Immature natural killer cell (primary cell): ENCODE data around the gene LHX8. TPM values are rescaled to one million over a fixed set of nuclear protein-coding genes. Genes with fewer than 3 reads are reported as not detected.

ENCODE experiments used
- DNase-seq, 3 donors: peaks; one replicate each; pipeline ENCODE4 v3.0.0; 2022; ENCODE audit warnings: mixed read lengths in 1 of 3
- H3K27ac Mint-ChIP-seq, 6 donors: one replicate each; pipeline ENCODE4 v1.8.0; 2020; ENCODE audit warnings: mixed read lengths in 6 of 6, mild to moderate bottlenecking in 5 of 6, inconsistent platforms in 4 of 6, moderate library complexity in 3 of 6
- H3K27me3 Mint-ChIP-seq, 3 donors: one replicate each; pipeline ENCODE4 v1.8.0; 2020 to 2021; ENCODE audit warnings: low read depth in 3 of 3, mild to moderate bottlenecking in 3 of 3, mixed read lengths in 3 of 3, moderate library complexity in 3 of 3, inconsistent platforms in 1 of 3
- H3K36me3 Mint-ChIP-seq, 3 donors: one replicate each; pipeline ENCODE4 v1.8.0; 2020; ENCODE audit warnings: mixed read lengths in 3 of 3, inconsistent platforms in 2 of 3, mild to moderate bottlenecking in 2 of 3
- H3K4me1 Mint-ChIP-seq, 2 donors: one replicate each; pipeline ENCODE4 v1.8.0; 2020; ENCODE audit warnings: inconsistent platforms in 2 of 2, mild to moderate bottlenecking in 2 of 2, mixed read lengths in 2 of 2, moderate library complexity in 1 of 2
- H3K4me3 Mint-ChIP-seq, 5 donors: one replicate each; pipeline ENCODE4 v1.8.0; 2020; ENCODE audit warnings: mild to moderate bottlenecking in 5 of 5, mixed read lengths in 5 of 5, inconsistent platforms in 3 of 5, moderate library complexity in 3 of 5
- H3K9me3 Mint-ChIP-seq, 6 donors: one replicate each; pipeline ENCODE4 v1.8.0; 2020; ENCODE audit warnings: mild to moderate bottlenecking in 6 of 6, mixed read lengths in 6 of 6, inconsistent platforms in 4 of 6, moderate library complexity in 3 of 6
- polyA plus RNA-seq, 3 donors: library from polyadenylated mRNA; unstranded; fragments of 300-500 nt; fragmentation: Illumina TruSeq; gene quantifications; one replicate each; pipeline ENCODE4 v1.2.3, GENCODE V29; 2021

The LHX8 gene
- polyA plus RNA-seq, 3 donors from 2014 or later, result not detected

- H3K27me3 Mint-ChIP-seq, result peaks cover 0 to 1% (median 0%) of the 10 kb centered on the region in 3 donors
- no peak for DNase-seq
- no peaks in the 10 kb centered on the region for H3K36me3 Mint-ChIP-seq
- H3K9me3 Mint-ChIP-seq, result peaks cover 0 to 2% (median 0%) of the 10 kb centered on the region in 6 donors
- H3K27ac Mint-ChIP-seq, result no peak overlapping the region
- H3K4me3 Mint-ChIP-seq, result no peak overlapping the region
- H3K4me1 Mint-ChIP-seq, result no peaks in the 10 kb centered on the region
Measured at GRCh38 chr1:75202751-75203150, 68.6 kb downstream of the LHX8 start.

GRCh38 chr1:75203415-75204277, 69.5 kb downstream of the LHX8 start:
- Mint-ChIP-seq H3K4me1 (no peaks in the 10 kb centered on the region), H3K27me3 (peaks cover 0 to 1% (median 0%) of the 10 kb centered on the region in 3 donors), H3K4me3 (no peak overlapping the region), H3K9me3 (no peaks in the 10 kb centered on the region), H3K36me3 (no peaks in the 10 kb centered on the region), H3K27ac (no peak overlapping the region)
- DNase-seq, result no peak

GRCh38 chr1:75208862-75209261, 74.7 kb downstream of the LHX8 start:
- no peaks in the 10 kb centered on the region for H3K4me1 Mint-ChIP-seq
- H3K36me3 Mint-ChIP-seq, result no peaks in the 10 kb centered on the region
- DNase-seq, result no peak
- no peak overlapping the region for H3K4me3 Mint-ChIP-seq
- peaks cover 0 to 8% (median 2%) of the 10 kb centered on the region in 6 donors for H3K9me3 Mint-ChIP-seq
- H3K27me3 Mint-ChIP-seq, result no peaks in the 10 kb centered on the region
- H3K27ac Mint-ChIP-seq, result no peak overlapping the region
